ENCODE measurements around the gene CLDN7.

The CLDN7 gene

GRCh38 chr17:7220593-7221277 lies 41.5 kb downstream of the CLDN7 start:
- Histone ChIP-seq H3K4me3 (peak overlapping the region; percentile 95), H3K27ac (peak overlapping the region; percentile 98 to 99)
- no peak for TF ChIP-seq CTCF (IDR thresholded peaks at IDR 0.05)
- no peak for DNase-seq (ENCODE audit: low spot score)

- Histone ChIP-seq H3K4me3 (peak within 1 kb of the TSS; percentile 95), H3K27ac (peak within 1 kb of the TSS; percentile 98 to 99)
- DNase-seq (ENCODE audit: low spot score) = peak; percentile 96
- no peak for TF ChIP-seq CTCF (IDR thresholded peaks at IDR 0.05)
Observed at GRCh38 chr17:7219812-7220592, 42.3 kb downstream of the CLDN7 start, which contains the start of the genes ACADVL and DLG4. Gene ACADVL (plus strand): TSS chr17:7219938. CDS start chr17:7219985, 47 bp downstream. Gene DLG4 (minus strand): TSS chr17:7219836.

GRCh38 chr17:7219229-7219811 lies 43.0 kb downstream of the CLDN7 start:
- Histone ChIP-seq H3K4me3 (peak overlapping the region; percentile 95), H3K27ac (peak overlapping the region; percentile 98 to 99)
- no peak for DNase-seq (ENCODE audit: low spot score)
- no peak for TF ChIP-seq CTCF (IDR thresholded peaks at IDR 0.05)

- no peak for TF ChIP-seq CTCF (IDR thresholded peaks at IDR 0.05)
- no peak for DNase-seq (ENCODE audit: low spot score)
- no peak overlapping the region for H3K4me3 ChIP-seq
- peak overlapping the region; percentile 98 to 99 for H3K27ac ChIP-seq
Observed at GRCh38 chr17:7218758-7219157, 43.5 kb downstream of the CLDN7 start.

- Histone ChIP-seq H3K27ac (peak overlapping the region; percentile 69 to 99), H3K4me3 (peak overlapping the region; percentile 72)
- no peak for TF ChIP-seq CTCF (IDR thresholded peaks at IDR 0.05)
- DNase-seq (ENCODE audit: low spot score) = no peak
Observed at GRCh38 chr17:7218166-7218565, 44.1 kb downstream of the CLDN7 start.

GRCh38 chr17:7217113-7217987 lies 44.9 kb downstream of the CLDN7 start:
- Histone ChIP-seq H3K27ac (peak overlapping the region; percentile 69 to 99), H3K4me3 (peak overlapping the region; percentile 72)
- no peak for TF ChIP-seq CTCF (IDR thresholded peaks at IDR 0.05)
- no peak for DNase-seq (ENCODE audit: low spot score)

Data from coronary artery (tissue), 2 donors.